CD4-positive, alpha-beta T cell treated with Interleukin-21 for 1 hour (primary cell): ENCODE results near the gene WDFY3.

Source experiments
- DNase-seq: peaks from one replicate; pipeline ENCODE4 v3.0.0-alpha.2; 2020

The WDFY3 gene

GRCh38 chr4:84901740-84902281 is 64.7 kb downstream of the WDFY3 start:
- no peak for DNase-seq

- no peak for DNase-seq
Measured at GRCh38 chr4:84901173-84901572, 65.3 kb downstream of the WDFY3 start.

- DNase-seq, result no peak
Measured at GRCh38 chr4:84899616-84900015, 66.9 kb downstream of the WDFY3 start.

GRCh38 chr4:84897516-84897915 is 69.0 kb downstream of the WDFY3 start:
- DNase-seq, result no peak

GRCh38 chr4:84895283-84895682 is 71.2 kb downstream of the WDFY3 start:
- DNase-seq, result no peak

GRCh38 chr4:84894621-84895020 is 71.9 kb downstream of the WDFY3 start:
- no peak for DNase-seq

GRCh38 chr4:84892950-84893349 is 73.5 kb downstream of the WDFY3 start:
- DNase-seq, result no peak

- no peak for DNase-seq
Measured at GRCh38 chr4:84887824-84888223, 78.7 kb downstream of the WDFY3 start.

- DNase-seq, result no peak
Measured at GRCh38 chr4:84879651-84880200, 86.8 kb downstream of the WDFY3 start.

GRCh38 chr4:84878546-84878945 is 87.9 kb downstream of the WDFY3 start:
- no peak for DNase-seq

GRCh38 chr4:84878090-84878489 is 88.4 kb downstream of the WDFY3 start:
- DNase-seq, result no peak

- DNase-seq, result no peak
Measured at GRCh38 chr4:84877051-84877833, 89.2 kb downstream of the WDFY3 start.

- DNase-seq, result no peak
Measured at GRCh38 chr4:84875636-84876371, 90.7 kb downstream of the WDFY3 start.

GRCh38 chr4:84874619-84875018 is 91.9 kb downstream of the WDFY3 start:
- no peak for DNase-seq

GRCh38 chr4:84870398-84871163 is 95.9 kb downstream of the WDFY3 start:
- DNase-seq, result no peak

GRCh38 chr4:84866295-84866694 is 100.2 kb downstream of the WDFY3 start:
- no peak for DNase-seq

GRCh38 chr4:84865600-84865999 is 100.9 kb downstream of the WDFY3 start:
- DNase-seq, result no peak

- DNase-seq, result no peak
Measured at GRCh38 chr4:84862064-84862463, 104.4 kb downstream of the WDFY3 start.

- no peak for DNase-seq
Measured at GRCh38 chr4:84857296-84857695, 109.2 kb downstream of the WDFY3 start.

- DNase-seq, result no peak
Measured at GRCh38 chr4:84856468-84857049, 109.9 kb downstream of the WDFY3 start.

GRCh38 chr4:84855774-84856173 is 110.7 kb downstream of the WDFY3 start:
- no peak for DNase-seq

GRCh38 chr4:84852081-84852480 is 114.4 kb downstream of the WDFY3 start:
- no peak for DNase-seq
